ENCODE measurements around the gene IL1RN.

Gene IL1RN

GRCh38 chr2:113131352-113132185 is 4.2 kb downstream of the IL1RN start:
- Histone ChIP-seq H3K27me3 (ENCODE audit: control insufficient read depth in 1 of 2, insufficient read depth in 2 of 2, low read length in 2 of 2) (no peaks in the 10 kb centered on the region), H3K4me3 (ENCODE audit: low read length in 2 of 2) (no peak overlapping the region), H3K9me3 (ENCODE audit: control insufficient read depth in 2 of 2, low read length in 2 of 2) (no peaks in the 10 kb centered on the region), H3K27ac (ENCODE audit: low read length) (no peak overlapping the region), H3K9ac (ENCODE audit: low read length in 2 of 2) (no peak overlapping the region), H3K4me1 (ENCODE audit: control insufficient read depth, insufficient read depth, low read length) (no peaks in the 10 kb centered on the region), H3K36me3 (ENCODE audit: control insufficient read depth in 2 of 2, insufficient read depth in 2 of 2, low read length in 2 of 2) (no peaks in the 10 kb centered on the region)

- Histone ChIP-seq H3K4me1 (ENCODE audit: control insufficient read depth, insufficient read depth, low read length) (no peaks in the 10 kb centered on the region), H3K4me3 (ENCODE audit: low read length in 2 of 2) (no peak overlapping the region), H3K27me3 (ENCODE audit: control insufficient read depth in 1 of 2, insufficient read depth in 2 of 2, low read length in 2 of 2) (no peaks in the 10 kb centered on the region), H3K36me3 (ENCODE audit: control insufficient read depth in 2 of 2, insufficient read depth in 2 of 2, low read length in 2 of 2) (no peaks in the 10 kb centered on the region), H3K27ac (ENCODE audit: low read length) (no peak overlapping the region), H3K9me3 (ENCODE audit: control insufficient read depth in 2 of 2, low read length in 2 of 2) (no peaks in the 10 kb centered on the region), H3K9ac (ENCODE audit: low read length in 2 of 2) (no peak overlapping the region)
Observed at GRCh38 chr2:113132414-113133021, 5.1 kb downstream of the IL1RN start.

DNA sequence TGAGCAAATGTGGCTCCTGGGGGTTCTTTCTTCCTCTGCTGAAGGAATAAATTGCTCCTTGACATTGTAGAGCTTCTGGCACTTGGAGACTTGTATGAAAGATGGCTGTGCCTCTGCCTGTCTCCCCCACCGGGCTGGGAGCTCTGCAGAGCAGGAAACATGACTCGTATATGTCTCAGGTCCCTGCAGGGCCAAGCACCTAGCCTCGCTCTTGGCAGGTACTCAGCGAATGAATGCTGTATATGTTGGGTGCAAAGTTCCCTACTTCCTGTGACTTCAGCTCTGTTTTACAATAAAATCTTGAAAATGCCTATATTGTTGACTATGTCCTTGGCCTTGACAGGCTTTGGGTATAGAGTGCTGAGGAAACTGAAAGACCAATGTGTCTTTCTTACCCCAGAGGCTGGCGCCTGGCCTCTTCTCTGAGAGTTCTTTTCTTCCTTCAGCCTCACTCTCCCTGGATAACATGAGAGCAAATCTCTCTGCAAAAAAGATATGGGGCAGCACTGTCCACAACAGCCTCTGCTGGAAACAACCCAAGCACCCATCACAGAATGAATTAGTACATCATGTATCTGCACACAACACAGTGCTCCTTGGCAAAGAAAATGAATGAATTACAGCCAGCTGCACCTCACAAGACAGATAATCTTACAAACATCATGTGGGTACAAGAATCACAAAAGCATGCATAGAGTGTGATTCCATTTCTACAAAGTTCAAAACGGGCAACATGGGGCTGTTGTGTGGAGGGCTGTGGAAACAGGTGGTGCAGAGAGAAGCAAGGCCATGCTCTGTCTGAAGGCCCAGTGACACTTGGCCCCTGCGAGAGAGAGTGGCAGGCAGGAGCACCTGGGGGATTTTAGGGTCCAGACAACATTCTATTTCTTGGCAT is 6.6 kb downstream of the IL1RN start:
- no peaks in the 10 kb centered on the region for H3K4me1 ChIP-seq (ENCODE audit: control insufficient read depth, insufficient read depth, low read length)

DNA sequence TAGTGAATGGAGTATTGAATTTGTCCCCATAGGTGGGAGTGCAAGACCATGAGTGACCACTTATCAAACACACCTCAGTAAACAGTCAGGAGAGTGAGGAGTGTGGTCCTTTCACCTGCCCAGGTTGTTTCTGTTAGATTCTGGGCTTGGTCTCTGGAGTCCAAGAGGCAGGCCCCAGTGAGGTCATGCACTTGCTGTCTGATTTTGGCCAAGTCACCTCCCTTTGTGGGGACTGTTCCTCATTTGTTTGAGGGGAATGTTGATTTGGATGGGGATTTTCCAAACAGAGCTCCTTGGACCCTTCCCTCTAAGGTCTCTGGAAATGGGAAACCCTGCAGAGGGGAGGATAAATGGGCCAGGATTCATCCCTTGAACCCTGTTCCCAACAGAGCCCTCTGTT is 7.3 kb downstream of the IL1RN start:
- Histone ChIP-seq H3K4me3 (ENCODE audit: low read length in 2 of 2) (no peak overlapping the region), H3K9me3 (ENCODE audit: control insufficient read depth in 2 of 2, low read length in 2 of 2) (no peaks in the 10 kb centered on the region), H3K9ac (ENCODE audit: low read length in 2 of 2) (no peak overlapping the region), H3K4me1 (ENCODE audit: control insufficient read depth, insufficient read depth, low read length) (no peaks in the 10 kb centered on the region), H3K27me3 (ENCODE audit: control insufficient read depth in 1 of 2, insufficient read depth in 2 of 2, low read length in 2 of 2) (no peaks in the 10 kb centered on the region), H3K27ac (ENCODE audit: low read length) (no peak overlapping the region), H3K36me3 (ENCODE audit: control insufficient read depth in 2 of 2, insufficient read depth in 2 of 2, low read length in 2 of 2) (no peaks in the 10 kb centered on the region)

More for the DNA sequence above, 6.6 kb downstream of the IL1RN start:
- Histone ChIP-seq H3K36me3 (ENCODE audit: control insufficient read depth in 2 of 2, insufficient read depth in 2 of 2, low read length in 2 of 2) (no peaks in the 10 kb centered on the region), H3K4me3 (ENCODE audit: low read length in 2 of 2) (no peak overlapping the region), H3K27me3 (ENCODE audit: control insufficient read depth in 1 of 2, insufficient read depth in 2 of 2, low read length in 2 of 2) (no peaks in the 10 kb centered on the region), H3K9ac (ENCODE audit: low read length in 2 of 2) (no peak overlapping the region), H3K9me3 (ENCODE audit: control insufficient read depth in 2 of 2, low read length in 2 of 2) (no peaks in the 10 kb centered on the region), H3K27ac (ENCODE audit: low read length) (no peak overlapping the region)

DNA sequence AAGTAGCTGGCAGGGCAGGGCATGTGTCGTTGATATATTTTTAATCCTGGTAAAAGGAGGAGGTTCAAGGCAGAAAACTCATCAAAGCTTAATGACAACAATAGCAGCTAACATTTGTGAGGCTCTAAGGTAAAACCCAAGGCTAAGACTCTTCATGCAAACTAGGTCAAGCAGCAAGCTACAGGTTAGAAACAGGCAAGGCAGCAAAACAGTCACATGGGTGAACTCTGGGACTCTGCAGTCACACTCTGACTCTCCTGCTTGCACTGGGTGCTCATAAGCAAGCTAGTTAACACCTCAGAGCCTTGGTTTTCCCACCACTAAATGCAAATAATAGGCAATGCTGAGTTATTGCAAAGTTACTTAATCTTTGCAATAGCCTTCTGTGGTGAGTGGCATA is 7.9 kb downstream of the IL1RN start:
- no peak overlapping the region for H3K9ac ChIP-seq (ENCODE audit: low read length in 2 of 2)
- no peaks in the 10 kb centered on the region for H3K4me1 ChIP-seq (ENCODE audit: control insufficient read depth, insufficient read depth, low read length)
- H3K27me3 ChIP-seq (ENCODE audit: control insufficient read depth in 1 of 2, insufficient read depth in 2 of 2, low read length in 2 of 2): no peaks in the 10 kb centered on the region
- no peaks in the 10 kb centered on the region for H3K9me3 ChIP-seq (ENCODE audit: control insufficient read depth in 2 of 2, low read length in 2 of 2)
- H3K4me3 ChIP-seq (ENCODE audit: low read length in 2 of 2): no peak overlapping the region
- H3K27ac ChIP-seq (ENCODE audit: low read length): no peak overlapping the region
- no peaks in the 10 kb centered on the region for H3K36me3 ChIP-seq (ENCODE audit: control insufficient read depth in 2 of 2, insufficient read depth in 2 of 2, low read length in 2 of 2)

DNA sequence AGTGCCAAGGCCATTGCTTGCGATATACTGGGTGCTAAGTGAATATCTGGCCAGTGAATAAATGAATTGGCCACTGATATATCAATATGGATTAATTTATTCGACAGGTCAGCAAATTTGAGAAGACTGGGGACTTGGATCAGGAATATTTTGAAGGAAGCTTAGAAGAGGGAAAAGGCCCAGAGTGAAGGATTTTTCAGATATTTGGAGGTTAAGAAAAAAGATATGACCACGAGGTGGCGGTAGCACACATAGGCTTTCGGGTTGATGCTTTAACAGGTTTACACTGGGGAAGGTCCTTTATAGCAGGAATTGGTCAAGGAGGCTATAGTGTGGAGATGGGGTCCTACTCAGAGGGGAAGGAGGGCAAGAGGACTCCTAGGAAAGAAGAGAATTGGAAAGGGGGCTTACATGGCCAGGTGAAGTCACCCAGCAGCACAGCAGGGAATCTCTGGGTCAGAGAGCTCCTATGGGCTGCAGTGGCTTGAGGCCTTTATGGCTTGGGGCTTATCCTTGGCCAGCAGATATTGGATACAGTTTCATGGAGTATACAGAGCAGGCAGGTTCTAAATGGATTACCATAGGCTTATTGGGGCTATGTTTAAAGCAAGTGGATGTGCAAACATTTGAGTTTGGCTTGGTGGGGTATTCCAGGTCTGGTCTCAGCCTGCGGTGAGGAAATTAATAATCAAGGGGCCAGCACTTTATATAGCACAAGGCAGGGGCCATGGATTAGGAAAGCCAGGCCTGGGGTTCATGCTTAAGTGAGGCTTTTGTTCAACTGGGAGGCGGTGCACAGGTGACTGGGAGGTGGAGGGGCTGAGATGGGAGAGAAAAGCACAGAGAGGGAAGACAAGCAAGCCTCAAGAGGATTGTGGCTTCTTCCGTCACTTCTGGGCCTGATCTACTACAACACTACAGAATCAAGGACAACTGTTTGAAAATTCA is 9.7 kb downstream of the IL1RN start:
- no peaks in the 10 kb centered on the region for H3K36me3 ChIP-seq (ENCODE audit: control insufficient read depth in 2 of 2, insufficient read depth in 2 of 2, low read length in 2 of 2)

DNA sequence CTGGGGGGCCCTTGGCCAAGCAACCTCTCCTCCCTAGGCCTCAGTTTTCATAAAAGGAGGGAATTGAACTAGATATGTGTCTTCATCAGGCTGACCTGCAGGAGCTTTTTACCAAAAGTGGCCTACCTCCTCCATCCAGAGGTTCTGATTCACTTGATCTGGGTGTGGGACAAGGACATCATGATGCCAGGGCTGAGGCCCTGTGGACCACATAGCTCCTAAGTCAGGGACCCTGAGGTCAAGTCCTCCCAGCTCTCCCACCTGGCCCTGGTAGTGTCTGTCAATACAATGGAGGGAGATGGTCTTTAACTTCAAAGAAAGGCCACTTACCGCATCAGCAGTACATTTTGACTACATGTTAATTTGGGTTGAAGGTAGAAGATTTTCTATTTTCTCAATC is 10.4 kb downstream of the IL1RN start:
- H3K9ac ChIP-seq (ENCODE audit: low read length in 2 of 2): no peak overlapping the region
- H3K9me3 ChIP-seq (ENCODE audit: control insufficient read depth in 2 of 2, low read length in 2 of 2): no peaks in the 10 kb centered on the region
- H3K36me3 ChIP-seq (ENCODE audit: control insufficient read depth in 2 of 2, insufficient read depth in 2 of 2, low read length in 2 of 2): no peaks in the 10 kb centered on the region
- H3K4me3 ChIP-seq (ENCODE audit: low read length in 2 of 2): no peak overlapping the region
- H3K27me3 ChIP-seq (ENCODE audit: control insufficient read depth in 1 of 2, insufficient read depth in 2 of 2, low read length in 2 of 2): no peaks in the 10 kb centered on the region
- H3K4me1 ChIP-seq (ENCODE audit: control insufficient read depth, insufficient read depth, low read length): no peaks in the 10 kb centered on the region
- H3K27ac ChIP-seq (ENCODE audit: low read length): no peak overlapping the region

More for the DNA sequence above, 9.7 kb downstream of the IL1RN start:
- no peak overlapping the region for H3K4me3 ChIP-seq (ENCODE audit: low read length in 2 of 2)
- no peaks in the 10 kb centered on the region for H3K27me3 ChIP-seq (ENCODE audit: control insufficient read depth in 1 of 2, insufficient read depth in 2 of 2, low read length in 2 of 2)
- H3K9ac ChIP-seq (ENCODE audit: low read length in 2 of 2): no peak overlapping the region
- no peaks in the 10 kb centered on the region for H3K9me3 ChIP-seq (ENCODE audit: control insufficient read depth in 2 of 2, low read length in 2 of 2)
- H3K27ac ChIP-seq (ENCODE audit: low read length): no peak overlapping the region
- no peaks in the 10 kb centered on the region for H3K4me1 ChIP-seq (ENCODE audit: control insufficient read depth, insufficient read depth, low read length)

GRCh38 chr2:113138428-113139322 is 11.3 kb downstream of the IL1RN start:
- no peaks in the 10 kb centered on the region for H3K36me3 ChIP-seq (ENCODE audit: control insufficient read depth in 2 of 2, insufficient read depth in 2 of 2, low read length in 2 of 2)
- H3K4me1 ChIP-seq (ENCODE audit: control insufficient read depth, insufficient read depth, low read length): no peaks in the 10 kb centered on the region
- no peaks in the 10 kb centered on the region for H3K27me3 ChIP-seq (ENCODE audit: control insufficient read depth in 1 of 2, insufficient read depth in 2 of 2, low read length in 2 of 2)
- no peak overlapping the region for H3K27ac ChIP-seq (ENCODE audit: low read length)
- H3K9ac ChIP-seq (ENCODE audit: low read length in 2 of 2): no peak overlapping the region
- H3K9me3 ChIP-seq (ENCODE audit: control insufficient read depth in 2 of 2, low read length in 2 of 2): no peaks in the 10 kb centered on the region
- H3K4me3 ChIP-seq (ENCODE audit: low read length in 2 of 2): no peak overlapping the region

DNA sequence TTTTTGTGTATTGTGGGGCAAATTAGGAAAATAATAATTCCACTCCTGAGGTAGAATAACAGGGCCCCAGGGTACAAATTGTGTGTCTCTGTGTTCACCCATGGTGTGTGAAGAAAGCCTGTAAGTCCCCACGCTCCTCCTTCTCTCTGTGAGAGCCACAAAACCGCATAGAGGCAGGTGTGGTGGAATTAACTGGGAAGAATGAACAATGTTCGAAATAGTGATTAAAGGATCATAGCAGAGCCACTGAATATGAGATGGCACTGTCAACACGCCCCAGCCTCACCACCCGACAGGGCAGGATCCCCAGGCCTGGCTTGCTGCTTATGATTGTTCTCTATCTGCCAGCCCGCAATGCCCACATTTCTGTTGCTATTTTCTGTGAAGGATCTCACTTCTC is 14.1 kb downstream of the IL1RN start:
- Histone ChIP-seq H3K9ac (ENCODE audit: low read length in 2 of 2) (no peak overlapping the region), H3K27ac (ENCODE audit: low read length) (no peak overlapping the region), H3K4me3 (ENCODE audit: low read length in 2 of 2) (no peak overlapping the region), H3K9me3 (ENCODE audit: control insufficient read depth in 2 of 2, low read length in 2 of 2) (no peaks in the 10 kb centered on the region), H3K27me3 (ENCODE audit: control insufficient read depth in 1 of 2, insufficient read depth in 2 of 2, low read length in 2 of 2) (no peaks in the 10 kb centered on the region), H3K4me1 (ENCODE audit: control insufficient read depth, insufficient read depth, low read length) (no peaks in the 10 kb centered on the region), H3K36me3 (ENCODE audit: control insufficient read depth in 2 of 2, insufficient read depth in 2 of 2, low read length in 2 of 2) (no peaks in the 10 kb centered on the region)
